ENCODE data around the gene VWA3A. TPM values are rescaled to one million over a fixed set of nuclear protein-coding genes. Genes with fewer than 3 reads are reported as not detected.

Gene VWA3A
- total RNA-seq, 1 donor from 2014 or later, result 0.56 TPM

- no peaks in the 10 kb centered on the region for H3K36me3 Mint-ChIP-seq (ENCODE audit: low read depth, unreplicated experiment)
- no peak overlapping the region for H3K27ac Mint-ChIP-seq (ENCODE audit: unreplicated experiment)
- no peak for DNase-seq (ENCODE audit: low spot score)
- no peaks in the 10 kb centered on the region for H3K9me3 Mint-ChIP-seq (ENCODE audit: unreplicated experiment)
- TF ChIP-seq, protein P1, sequence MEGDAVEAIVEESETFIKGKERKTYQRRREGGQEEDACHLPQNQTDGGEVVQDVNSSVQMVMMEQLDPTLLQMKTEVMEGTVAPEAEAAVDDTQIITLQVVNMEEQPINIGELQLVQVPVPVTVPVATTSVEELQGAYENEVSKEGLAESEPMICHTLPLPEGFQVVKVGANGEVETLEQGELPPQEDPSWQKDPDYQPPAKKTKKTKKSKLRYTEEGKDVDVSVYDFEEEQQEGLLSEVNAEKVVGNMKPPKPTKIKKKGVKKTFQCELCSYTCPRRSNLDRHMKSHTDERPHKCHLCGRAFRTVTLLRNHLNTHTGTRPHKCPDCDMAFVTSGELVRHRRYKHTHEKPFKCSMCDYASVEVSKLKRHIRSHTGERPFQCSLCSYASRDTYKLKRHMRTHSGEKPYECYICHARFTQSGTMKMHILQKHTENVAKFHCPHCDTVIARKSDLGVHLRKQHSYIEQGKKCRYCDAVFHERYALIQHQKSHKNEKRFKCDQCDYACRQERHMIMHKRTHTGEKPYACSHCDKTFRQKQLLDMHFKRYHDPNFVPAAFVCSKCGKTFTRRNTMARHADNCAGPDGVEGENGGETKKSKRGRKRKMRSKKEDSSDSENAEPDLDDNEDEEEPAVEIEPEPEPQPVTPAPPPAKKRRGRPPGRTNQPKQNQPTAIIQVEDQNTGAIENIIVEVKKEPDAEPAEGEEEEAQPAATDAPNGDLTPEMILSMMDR (IDR thresholded peaks at IDR 0.05; ENCODE audit: unreplicated experiment), result no peak
- no peak overlapping the region for H3K4me3 Mint-ChIP-seq (ENCODE audit: unreplicated experiment)
- no peaks in the 10 kb centered on the region for H3K4me1 Mint-ChIP-seq (ENCODE audit: unreplicated experiment)
- H3K27me3 Mint-ChIP-seq (ENCODE audit: unreplicated experiment), result no peaks in the 10 kb centered on the region
Measured at GRCh38 chr16:22132801-22133200, 40.5 kb downstream of the VWA3A start.

GRCh38 chr16:22138482-22138881 lies 46.1 kb downstream of the VWA3A start:
- H3K4me1 Mint-ChIP-seq (ENCODE audit: unreplicated experiment), result no peaks in the 10 kb centered on the region
- DNase-seq (ENCODE audit: low spot score), result no peak
- TF ChIP-seq, protein P1 (IDR thresholded peaks at IDR 0.05; ENCODE audit: unreplicated experiment), result no peak
- H3K9me3 Mint-ChIP-seq (ENCODE audit: unreplicated experiment), result no peaks in the 10 kb centered on the region
- H3K27me3 Mint-ChIP-seq (ENCODE audit: unreplicated experiment), result no peaks in the 10 kb centered on the region
- no peak overlapping the region for H3K4me3 Mint-ChIP-seq (ENCODE audit: unreplicated experiment)
- H3K36me3 Mint-ChIP-seq (ENCODE audit: low read depth, unreplicated experiment), result no peaks in the 10 kb centered on the region
- H3K27ac Mint-ChIP-seq (ENCODE audit: unreplicated experiment), result no peak overlapping the region

DNA sequence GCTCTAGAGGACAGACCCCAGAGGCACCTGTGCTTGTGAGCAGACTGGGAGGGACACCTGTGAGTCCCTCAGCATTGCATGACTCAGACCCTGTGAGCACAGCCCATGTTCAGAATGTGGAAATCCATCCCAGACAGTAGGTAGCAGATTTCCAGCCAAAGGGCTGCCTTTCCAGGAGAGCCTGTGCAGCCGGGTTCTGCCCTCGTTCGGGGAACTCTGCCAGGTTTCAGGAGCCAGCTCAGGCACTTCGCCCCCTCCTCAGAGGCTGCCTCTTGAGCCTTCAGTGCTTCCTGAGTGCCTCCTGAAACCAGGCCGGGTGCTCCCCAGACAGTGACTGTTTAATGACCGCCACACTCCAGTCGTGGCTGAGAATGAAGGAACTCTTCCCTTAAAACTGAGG lies 46.7 kb downstream of the VWA3A start:
- TF ChIP-seq, protein P1 (IDR thresholded peaks at IDR 0.05; ENCODE audit: unreplicated experiment), result no peak
- no peaks in the 10 kb centered on the region for H3K36me3 Mint-ChIP-seq (ENCODE audit: low read depth, unreplicated experiment)
- no peaks in the 10 kb centered on the region for H3K9me3 Mint-ChIP-seq (ENCODE audit: unreplicated experiment)
- no peak overlapping the region for H3K4me3 Mint-ChIP-seq (ENCODE audit: unreplicated experiment)
- no peaks in the 10 kb centered on the region for H3K4me1 Mint-ChIP-seq (ENCODE audit: unreplicated experiment)
- H3K27ac Mint-ChIP-seq (ENCODE audit: unreplicated experiment), result no peak overlapping the region
- H3K27me3 Mint-ChIP-seq (ENCODE audit: unreplicated experiment), result no peaks in the 10 kb centered on the region
- DNase-seq (ENCODE audit: low spot score), result no peak

DNA sequence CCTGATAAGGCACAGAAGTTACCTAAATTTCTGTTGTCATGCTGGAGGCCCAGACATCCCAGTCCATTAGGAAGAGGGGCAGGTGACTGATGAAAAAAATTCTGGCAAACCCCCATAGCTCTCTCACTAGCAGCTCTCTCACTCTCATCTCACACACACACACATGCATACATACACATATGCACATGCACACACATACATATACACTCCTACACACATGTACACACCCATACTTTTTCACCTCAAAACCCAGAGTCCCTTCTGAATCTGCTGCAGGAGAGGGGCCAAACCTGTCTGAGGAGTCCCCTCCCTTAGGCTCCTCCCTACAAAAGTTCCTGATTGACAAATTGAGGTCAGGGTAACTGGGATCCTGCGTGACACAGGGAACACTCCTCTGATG lies 47.4 kb downstream of the VWA3A start:
- H3K27me3 Mint-ChIP-seq (ENCODE audit: unreplicated experiment), result no peaks in the 10 kb centered on the region
- no peaks in the 10 kb centered on the region for H3K4me1 Mint-ChIP-seq (ENCODE audit: unreplicated experiment)
- no peak overlapping the region for H3K4me3 Mint-ChIP-seq (ENCODE audit: unreplicated experiment)
- TF ChIP-seq, protein P1 (IDR thresholded peaks at IDR 0.05; ENCODE audit: unreplicated experiment), result no peak
- H3K36me3 Mint-ChIP-seq (ENCODE audit: low read depth, unreplicated experiment), result no peaks in the 10 kb centered on the region
- no peaks in the 10 kb centered on the region for H3K9me3 Mint-ChIP-seq (ENCODE audit: unreplicated experiment)
- no peak overlapping the region for H3K27ac Mint-ChIP-seq (ENCODE audit: unreplicated experiment)
- DNase-seq (ENCODE audit: low spot score), result no peak

DNA sequence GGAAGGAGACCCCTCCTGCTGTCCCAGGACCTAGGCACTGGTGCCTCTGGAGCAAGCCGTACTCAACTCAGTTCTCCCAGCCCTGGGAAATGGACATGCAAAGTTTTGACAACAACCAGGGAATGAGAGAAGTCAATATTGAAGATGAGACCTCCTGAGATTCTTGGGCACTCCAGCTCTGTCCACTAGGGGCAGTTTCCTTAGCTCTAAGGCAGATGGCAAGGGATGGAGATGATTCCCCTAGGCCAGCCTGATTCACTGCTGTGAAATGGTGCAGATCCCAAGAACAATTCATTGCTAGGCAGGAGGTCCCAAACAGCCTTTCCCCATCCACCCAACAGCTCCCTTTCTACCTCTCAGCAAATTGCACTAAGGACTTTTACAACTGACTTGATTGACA lies 49.4 kb downstream of the VWA3A start:
- DNase-seq (ENCODE audit: low spot score), result peak; percentile 21
- H3K27me3 Mint-ChIP-seq (ENCODE audit: unreplicated experiment), result no peaks in the 10 kb centered on the region
- no peaks in the 10 kb centered on the region for H3K36me3 Mint-ChIP-seq (ENCODE audit: low read depth, unreplicated experiment)

More for the DNA sequence above, 49.4 kb downstream of the VWA3A start:
- Mint-ChIP-seq H3K4me3 (ENCODE audit: unreplicated experiment) (no peak overlapping the region), H3K9me3 (ENCODE audit: unreplicated experiment) (no peaks in the 10 kb centered on the region), H3K27ac (ENCODE audit: unreplicated experiment) (no peak overlapping the region), H3K4me1 (ENCODE audit: unreplicated experiment) (no peaks in the 10 kb centered on the region)
- TF ChIP-seq, protein P1 (IDR thresholded peaks at IDR 0.05; ENCODE audit: unreplicated experiment), result peak; percentile 50
